DND-41 (cell line): ENCODE measurements around the gene TSPYL1.
A peak's percentile ranks its signal among the peaks of the same experiment; 100 is the strongest.

ENCODE experiments used
- ATAC-seq: fragments of 200-7000 bp; cut with Tn5 transposase; 3 replicates; pipeline ENCODE4 v1.9.1; 2021; ENCODE audit warnings: low read depth; ENCODE audit not compliant: insufficient read depth
- DNase-seq: peaks from one replicate; pipeline ENCODE4 v3.0.0-alpha.2; 2020
- H2AFZ ChIP-seq: 2 replicates; pipeline ENCODE4 v1.6.0; 2012; ENCODE audit warnings: low read depth, low read length
- H3K27ac ChIP-seq: 2 replicates; pipeline ENCODE4 v1.5.1; 2012; ENCODE audit warnings: low read length, inconsistent platforms
- H3K27me3 ChIP-seq: fragments of 200-600 bp; sonication (generic); 2 replicates; pipeline ENCODE4 v1.6.0; 2012; ENCODE audit warnings: low read length, mild to moderate bottlenecking, inconsistent platforms; ENCODE audit not compliant: insufficient read depth, poor library complexity
- H3K36me3 ChIP-seq: 2 replicates; pipeline ENCODE4 v1.5.1; 2012; ENCODE audit warnings: low read length, inconsistent platforms; ENCODE audit not compliant: insufficient read depth
- H3K4me1 ChIP-seq: 2 replicates; pipeline ENCODE4 v1.5.1; 2012; ENCODE audit warnings: mild to moderate bottlenecking, low read length; ENCODE audit not compliant: insufficient read depth
- H3K4me2 ChIP-seq: 2 replicates; pipeline ENCODE4 v1.6.0; 2012; ENCODE audit warnings: mild to moderate bottlenecking, moderate library complexity, low read length, inconsistent platforms; ENCODE audit not compliant: insufficient read depth
- H3K4me3 ChIP-seq, 2 experiments: fragments of 200-600 bp in 1 of 2; shearing (Covaris generic) in 1 of 2; 2 replicates each; pipeline ENCODE4 v1.5.1; 2012 to 2016; ENCODE audit warnings: inconsistent platforms in 2 of 2, low read length in 2 of 2, mild to moderate bottlenecking in 2 of 2, low read depth in 1 of 2, moderate library complexity in 1 of 2
- H3K79me2 ChIP-seq: 2 replicates; pipeline ENCODE4 v1.6.0; 2012; ENCODE audit warnings: low read length, inconsistent platforms; ENCODE audit not compliant: insufficient read depth
- H3K9ac ChIP-seq: 2 replicates; pipeline ENCODE4 v1.6.0; 2012; ENCODE audit warnings: low read depth, mild to moderate bottlenecking, inconsistent platforms, low read length, moderate library complexity
- H3K9me3 ChIP-seq: 2 replicates; pipeline ENCODE4 v1.5.1; 2012; ENCODE audit warnings: low read length, moderate library complexity, mild to moderate bottlenecking, inconsistent platforms; ENCODE audit not compliant: insufficient read depth, severe bottlenecking
- H4K20me1 ChIP-seq: 2 replicates; pipeline ENCODE4 v1.6.0; 2012; ENCODE audit warnings: low read length; ENCODE audit not compliant: insufficient read depth
- EZH2 ChIP-seq: IDR thresholded peaks from 3 replicates; pipeline ENCODE4 v1.6.1; 2012; ENCODE audit warnings: borderline replicate concordance, low read depth, mild to moderate bottlenecking, moderate library complexity, low read length, inconsistent platforms; ENCODE audit not compliant: severe bottlenecking
- TF ChIP-seq, protein P1 (sequence below): IDR thresholded peaks from 2 replicates; pipeline ENCODE4 v1.5.1; 2012; ENCODE audit warnings: borderline replicate concordance, low read length, moderate library complexity, mild to moderate bottlenecking; ENCODE audit not compliant: poor library complexity, severe bottlenecking; ENCODE audit errors: extremely low read depth

Gene TSPYL1

DNA sequence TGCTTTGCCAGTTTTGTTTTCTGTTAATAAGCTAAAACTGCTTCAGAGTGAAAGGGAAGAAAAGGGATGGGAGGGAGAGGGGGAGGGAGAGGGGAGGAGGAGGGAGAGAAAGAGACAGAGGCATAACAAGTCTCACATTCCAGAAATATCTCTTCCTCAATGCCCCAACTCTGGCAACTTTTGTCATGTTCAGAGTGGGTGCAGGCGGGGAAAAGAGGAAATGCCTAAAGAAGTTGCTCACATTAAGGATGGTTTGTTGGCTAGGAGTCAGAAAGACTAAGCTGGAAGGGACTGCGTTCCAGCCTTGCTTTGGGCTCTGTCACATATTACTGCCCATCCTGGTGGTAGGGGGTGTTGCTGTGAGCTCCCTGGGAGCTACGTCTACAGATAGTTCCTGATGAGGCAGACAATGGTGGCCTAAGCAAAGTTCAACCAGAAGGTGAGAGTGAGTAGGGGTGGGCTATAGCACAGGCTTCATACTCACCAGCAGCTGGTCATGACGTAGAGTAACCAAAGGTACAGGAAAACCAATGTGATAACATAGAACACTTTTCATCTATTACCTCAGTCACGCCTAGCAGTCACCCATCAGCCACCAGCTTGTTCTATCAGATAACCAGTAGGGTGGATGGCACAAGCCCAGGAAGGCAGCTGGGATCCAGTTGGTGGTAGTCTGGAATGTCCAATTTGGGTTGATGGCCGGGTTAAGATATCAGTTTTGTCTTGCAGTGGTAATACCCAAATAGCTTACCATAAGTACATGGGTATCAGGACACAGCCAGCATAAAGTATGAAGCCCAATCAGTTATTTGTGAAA lies 28.0 kb downstream of the TSPYL1 start:
- TF ChIP-seq, protein P1, sequence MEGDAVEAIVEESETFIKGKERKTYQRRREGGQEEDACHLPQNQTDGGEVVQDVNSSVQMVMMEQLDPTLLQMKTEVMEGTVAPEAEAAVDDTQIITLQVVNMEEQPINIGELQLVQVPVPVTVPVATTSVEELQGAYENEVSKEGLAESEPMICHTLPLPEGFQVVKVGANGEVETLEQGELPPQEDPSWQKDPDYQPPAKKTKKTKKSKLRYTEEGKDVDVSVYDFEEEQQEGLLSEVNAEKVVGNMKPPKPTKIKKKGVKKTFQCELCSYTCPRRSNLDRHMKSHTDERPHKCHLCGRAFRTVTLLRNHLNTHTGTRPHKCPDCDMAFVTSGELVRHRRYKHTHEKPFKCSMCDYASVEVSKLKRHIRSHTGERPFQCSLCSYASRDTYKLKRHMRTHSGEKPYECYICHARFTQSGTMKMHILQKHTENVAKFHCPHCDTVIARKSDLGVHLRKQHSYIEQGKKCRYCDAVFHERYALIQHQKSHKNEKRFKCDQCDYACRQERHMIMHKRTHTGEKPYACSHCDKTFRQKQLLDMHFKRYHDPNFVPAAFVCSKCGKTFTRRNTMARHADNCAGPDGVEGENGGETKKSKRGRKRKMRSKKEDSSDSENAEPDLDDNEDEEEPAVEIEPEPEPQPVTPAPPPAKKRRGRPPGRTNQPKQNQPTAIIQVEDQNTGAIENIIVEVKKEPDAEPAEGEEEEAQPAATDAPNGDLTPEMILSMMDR: no peak
- TF ChIP-seq EZH2: no peak
- H3K27me3 ChIP-seq: no peaks in the 10 kb centered on the region
- H3K4me1 ChIP-seq: peaks cover 59% of the 10 kb centered on the region
- H4K20me1 ChIP-seq: peaks cover 14% of the 10 kb centered on the region
- peaks cover 56% of the 10 kb centered on the region for H3K79me2 ChIP-seq
- no peak for DNase-seq
- 0 out of 2 replicates have a peak overlapping the region, but pooled peaks have one; percentile 4 for H3K27ac ChIP-seq
- no peaks in the 10 kb centered on the region for H3K9me3 ChIP-seq
- H3K4me2 ChIP-seq: peak overlapping the region; percentile 91
- H3K36me3 ChIP-seq: peaks cover 17% of the 10 kb centered on the region
- no peak for ATAC-seq
- H3K4me3 ChIP-seq: peak overlapping the region in 1 of 2 experiments; percentile 84; a peak in 3 of 4 replicates
- no peak overlapping the region for H2AFZ ChIP-seq
- peak overlapping the region; percentile 72 for H3K9ac ChIP-seq

DNA sequence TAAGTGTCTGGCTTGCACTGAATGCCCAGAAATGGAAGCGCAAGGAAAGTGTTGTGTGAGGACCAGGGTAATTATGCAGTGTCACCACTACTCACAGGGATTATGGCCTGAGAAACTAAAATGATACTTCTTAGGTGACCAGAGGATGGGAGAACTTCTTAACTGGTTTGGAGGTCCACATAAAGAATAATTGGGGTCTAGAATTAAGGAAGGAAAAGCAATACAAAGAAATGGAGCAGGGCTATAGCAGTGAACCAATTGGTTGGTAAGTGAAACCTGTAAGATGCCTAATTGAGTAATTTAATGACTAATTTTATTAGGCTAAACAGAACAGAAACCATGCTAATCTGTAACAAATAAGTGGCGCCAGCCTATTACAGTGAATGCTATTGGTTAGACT lies 31.2 kb downstream of the TSPYL1 start:
- Histone ChIP-seq H3K4me2 (peak overlapping the region; percentile 91; the same call in 1 of the 2 replicates), H3K27ac (no peak overlapping the region), H3K27me3 (no peaks in the 10 kb centered on the region), H4K20me1 (peaks cover 14% of the 10 kb centered on the region), H3K9ac (no peak overlapping the region), H2AFZ (no peak overlapping the region), H3K4me3 (no peak overlapping the region), H3K4me1 (peaks cover 41% of the 10 kb centered on the region), H3K36me3 (peaks cover 15% of the 10 kb centered on the region), H3K79me2 (peaks cover 35% of the 10 kb centered on the region), H3K9me3 (no peaks in the 10 kb centered on the region)
- ATAC-seq: no peak
- TF ChIP-seq, protein P1: no peak
- no peak for TF ChIP-seq EZH2
- no peak for DNase-seq

DNA sequence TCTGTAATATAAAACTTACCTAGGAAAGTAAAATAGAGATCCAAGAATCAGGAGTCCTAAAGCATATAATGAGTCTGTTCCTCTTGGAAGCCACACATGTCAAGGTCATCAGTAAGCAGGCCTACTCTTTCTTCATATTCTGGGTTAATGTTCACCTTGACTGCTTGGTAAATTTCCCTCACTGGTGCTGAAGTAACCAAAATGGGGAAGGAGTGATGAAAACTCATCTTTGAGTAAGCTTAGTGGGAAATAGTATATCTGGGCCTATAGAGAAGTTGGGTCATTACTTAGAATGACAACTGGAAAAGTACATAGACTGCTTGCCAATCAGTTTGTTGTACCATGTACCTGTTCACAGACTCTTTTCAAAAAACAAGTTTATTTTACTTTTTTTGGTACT lies 32.4 kb downstream of the TSPYL1 start:
- no peak overlapping the region for H2AFZ ChIP-seq
- H3K9ac ChIP-seq: no peak overlapping the region
- peaks cover 28% of the 10 kb centered on the region for H3K4me1 ChIP-seq
- H3K79me2 ChIP-seq: peaks cover 22% of the 10 kb centered on the region
- no peak for DNase-seq
- no peak for TF ChIP-seq EZH2
- TF ChIP-seq, protein P1: no peak
- no peak overlapping the region for H3K4me2 ChIP-seq
- H3K27ac ChIP-seq: no peak overlapping the region
- no peaks in the 10 kb centered on the region for H3K27me3 ChIP-seq
- H3K9me3 ChIP-seq: no peaks in the 10 kb centered on the region
- no peak for ATAC-seq
- no peak overlapping the region for H3K4me3 ChIP-seq
- H3K36me3 ChIP-seq: peaks cover 11% of the 10 kb centered on the region
- peaks cover 14% of the 10 kb centered on the region for H4K20me1 ChIP-seq
